ENCODE data around the gene KLHL35. TPM values are rescaled to one million over a fixed set of nuclear protein-coding genes. Genes with fewer than 3 reads are reported as not detected.
"Not testable (repeated sequence)": the region's sequence is repeated elsewhere in the genome, so short reads cannot be mapped to it uniquely, and the experiment has no call there.

Gene KLHL35
- total and polyA plus RNA-seq, 12 donors = 0.25 to 3.5 (median 0.93) TPM

DNA sequence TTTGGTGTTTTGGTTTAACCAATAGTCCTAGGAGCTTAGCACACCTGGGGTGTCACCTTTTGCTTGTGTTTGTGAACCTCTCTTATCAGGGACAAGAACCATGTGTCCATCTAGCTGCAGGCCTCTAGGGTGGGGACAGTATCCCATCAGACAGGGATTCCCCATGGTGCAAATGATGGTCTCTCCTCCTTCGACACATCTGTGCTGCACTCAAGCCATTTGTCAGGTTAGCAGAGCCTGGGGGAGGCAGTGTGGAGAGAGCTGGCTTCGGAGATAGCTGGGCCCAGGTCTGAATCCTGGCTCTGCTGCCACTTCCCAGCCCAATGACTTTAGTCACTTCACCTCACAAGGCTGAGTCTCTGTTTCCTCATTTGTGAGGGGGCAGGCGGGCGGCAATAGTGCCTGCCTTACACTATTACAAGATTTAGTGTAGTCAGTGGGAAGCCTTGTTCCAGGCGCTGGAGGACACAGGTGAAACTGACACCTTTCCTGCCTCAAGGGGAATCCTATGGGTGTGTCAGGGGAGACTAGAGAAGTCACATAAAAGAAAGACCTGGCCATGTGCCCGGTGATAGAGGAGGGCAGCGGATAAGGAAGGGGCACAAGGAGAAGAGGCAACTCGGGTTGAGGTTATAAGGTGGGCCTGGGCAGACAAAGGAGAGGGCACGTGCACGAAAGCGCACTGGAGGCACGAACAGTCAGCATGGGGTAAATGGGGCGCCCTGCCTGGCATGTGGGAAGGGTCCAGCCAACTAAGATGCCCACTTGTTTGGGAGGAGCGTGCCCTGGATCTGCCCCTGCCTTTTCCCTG lies 12.6 kb downstream of the KLHL35 start:
- Histone ChIP-seq H3K4me1 (replicated peaks in 1 of 2) (no peaks in the 10 kb centered on the region), H3K36me3 (replicated peaks in 1 of 2) (no peaks in the 10 kb centered on the region), H3K9me3 (replicated peaks in 1 of 3) (no peaks in the 10 kb centered on the region), H3K4me3 (no peak overlapping the region), H3K27me3 (no peaks in the 10 kb centered on the region), H3K27ac (no peak overlapping the region)
- DNase-seq = no peak
- TF ChIP-seq, protein P1, sequence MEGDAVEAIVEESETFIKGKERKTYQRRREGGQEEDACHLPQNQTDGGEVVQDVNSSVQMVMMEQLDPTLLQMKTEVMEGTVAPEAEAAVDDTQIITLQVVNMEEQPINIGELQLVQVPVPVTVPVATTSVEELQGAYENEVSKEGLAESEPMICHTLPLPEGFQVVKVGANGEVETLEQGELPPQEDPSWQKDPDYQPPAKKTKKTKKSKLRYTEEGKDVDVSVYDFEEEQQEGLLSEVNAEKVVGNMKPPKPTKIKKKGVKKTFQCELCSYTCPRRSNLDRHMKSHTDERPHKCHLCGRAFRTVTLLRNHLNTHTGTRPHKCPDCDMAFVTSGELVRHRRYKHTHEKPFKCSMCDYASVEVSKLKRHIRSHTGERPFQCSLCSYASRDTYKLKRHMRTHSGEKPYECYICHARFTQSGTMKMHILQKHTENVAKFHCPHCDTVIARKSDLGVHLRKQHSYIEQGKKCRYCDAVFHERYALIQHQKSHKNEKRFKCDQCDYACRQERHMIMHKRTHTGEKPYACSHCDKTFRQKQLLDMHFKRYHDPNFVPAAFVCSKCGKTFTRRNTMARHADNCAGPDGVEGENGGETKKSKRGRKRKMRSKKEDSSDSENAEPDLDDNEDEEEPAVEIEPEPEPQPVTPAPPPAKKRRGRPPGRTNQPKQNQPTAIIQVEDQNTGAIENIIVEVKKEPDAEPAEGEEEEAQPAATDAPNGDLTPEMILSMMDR (IDR thresholded peaks at IDR 0.05) = no peak
- WGBS, 4 donors = 88 to 92% (median 90%) methylated on average over 13 to 14 of the region's 14 CpGs
- intact Hi-C loops (cut with DNase I) = no loop called here

DNA sequence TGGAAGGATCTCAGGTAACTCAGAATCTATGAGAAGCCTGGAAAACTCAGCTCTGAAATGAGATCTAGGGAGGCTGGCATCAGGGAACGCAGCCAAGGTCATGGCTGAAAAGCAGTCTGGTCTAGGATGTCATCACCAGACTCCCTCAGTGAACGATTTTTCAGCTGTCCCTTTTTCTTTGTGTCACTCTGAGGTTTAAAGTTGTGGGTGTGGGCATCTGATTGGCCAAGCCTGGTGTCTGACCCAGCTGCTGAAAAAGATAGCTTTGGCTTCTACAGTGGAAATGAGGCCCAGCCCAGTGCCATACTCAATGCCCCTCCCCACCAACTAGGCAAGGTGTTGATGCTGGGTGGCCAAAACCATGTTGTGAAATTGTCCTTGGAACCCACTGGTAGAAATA lies 19.1 kb downstream of the KLHL35 start:
- TF ChIP-seq POLR2A (IDR thresholded peaks at IDR 0.05) = no peak
- TF ChIP-seq, protein P1 (IDR thresholded peaks at IDR 0.05) = no peak
- 19 to 40% (median 36%) methylated on average over 2 of the region's 2 CpGs for WGBS, 4 donors
- DNase-seq = peak; percentile 63 to 85 (median 77)
- Histone ChIP-seq H3K4me1 (replicated peaks in 1 of 2) (peaks cover 11 to 13% of the 10 kb centered on the region in 2 donors), H3K36me3 (replicated peaks in 1 of 2) (peaks cover 0 to 15% of the 10 kb centered on the region in 2 donors), H3K9me3 (replicated peaks in 1 of 3) (no peaks in the 10 kb centered on the region), H3K27me3 (no peaks in the 10 kb centered on the region), H3K27ac (peak overlapping the region in 4 of 5 donors; percentile 24 to 62 (median 53)), H3K4me3 (no peak overlapping the region)
- intact Hi-C loops (cut with DNase I) = no loop called here

DNA sequence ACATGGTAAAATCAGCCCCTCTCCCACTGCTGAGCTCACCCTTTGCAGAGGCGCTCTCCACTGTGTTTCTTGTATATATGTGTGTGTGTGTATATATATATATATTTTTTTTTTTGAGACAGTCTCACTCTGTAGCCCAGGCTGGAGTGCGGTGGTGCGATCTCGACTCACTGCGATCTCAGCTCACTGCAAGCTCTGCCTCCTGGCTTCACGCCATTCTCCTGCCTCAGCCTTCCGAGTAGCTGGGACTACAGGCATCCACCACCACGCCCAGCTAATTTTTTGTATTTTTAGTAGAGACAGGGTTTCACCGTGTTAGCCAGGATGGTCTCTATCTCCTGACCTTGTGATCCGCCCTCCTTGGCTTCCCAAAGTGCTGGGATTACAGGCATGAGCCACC lies 19.9 kb downstream of the KLHL35 start:
- Histone ChIP-seq H3K27ac (peak overlapping the region in 4 of 5 donors; percentile 24 to 62 (median 53)), H3K36me3 (replicated peaks in 1 of 2) (peaks cover 0 to 22% of the 10 kb centered on the region in 2 donors), H3K4me1 (replicated peaks in 1 of 2) (peaks cover 11 to 13% of the 10 kb centered on the region in 2 donors)
- H3K9me3 ChIP-seq (replicated peaks in 1 of 3); intact Hi-C loops (cut with DNase I); H3K4me3 ChIP-seq; H3K27me3 ChIP-seq: not testable (repeated sequence)
- 52 to 73% (median 61%) methylated on average over 10 of the region's 10 CpGs for WGBS, 4 donors
- DNase-seq = peak in 2 of 7 donors; percentile 42 to 53

DNA sequence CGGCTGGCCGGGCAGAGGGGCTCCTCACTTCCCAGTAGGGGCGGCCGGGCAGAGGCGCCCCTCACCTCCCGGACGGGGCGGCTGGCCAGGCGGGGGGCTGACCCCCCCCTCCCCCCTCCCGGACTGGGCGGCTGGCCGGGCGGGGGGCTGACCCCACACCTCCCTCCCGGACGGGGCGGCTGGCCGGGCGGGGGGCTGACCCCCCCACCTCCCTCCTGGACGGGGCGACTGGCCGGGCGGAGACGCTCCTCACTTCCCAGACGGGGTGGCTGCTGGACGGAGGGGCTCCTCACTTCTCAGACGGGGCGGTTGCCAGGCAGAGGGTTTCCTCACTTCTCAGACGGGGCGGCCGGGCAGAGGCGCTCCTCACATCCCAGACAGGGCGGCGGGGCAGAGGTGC lies 23.0 kb downstream of the KLHL35 start:
- not testable (repeated sequence) for H3K9me3 ChIP-seq (replicated peaks in 1 of 3); H3K4me3 ChIP-seq; DNase-seq; H3K27me3 ChIP-seq; H3K27ac ChIP-seq
- H3K36me3 ChIP-seq (replicated peaks in 1 of 2) = peaks cover 0 to 47% of the 10 kb centered on the region in 2 donors
- intact Hi-C loops (cut with DNase I) = loop anchor here in 1 of 2 donors (10.0 kb wide), 1 partner anchor 115 kb away; the partner anchor contains the start of gene GDPD5
- peaks cover 11 to 13% of the 10 kb centered on the region in 2 donors for H3K4me1 ChIP-seq (replicated peaks in 1 of 2)
- 90 to 95% methylated on average over 11 to 24 of the region's 33 CpGs; no CpG with 5 or more reads in 2 of the 4 donors for WGBS, 4 donors

DNA sequence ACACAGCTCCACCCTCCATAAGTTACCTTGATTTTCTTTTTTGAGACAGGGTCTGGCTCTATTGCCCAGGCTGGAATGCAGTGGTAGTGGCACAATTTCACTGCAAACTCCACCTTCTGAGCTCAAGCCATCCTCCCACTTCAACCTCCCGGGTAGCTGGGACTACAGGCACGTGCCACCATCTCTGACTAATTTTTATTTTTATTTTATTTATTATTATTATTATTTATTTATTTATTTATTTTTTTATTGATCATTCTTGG lies 24.1 kb downstream of the KLHL35 start:
- TF ChIP-seq, protein P1 (IDR thresholded peaks at IDR 0.05) = no peak
- no peak for TF ChIP-seq POLR2A (IDR thresholded peaks at IDR 0.05)

More for the DNA sequence above, 24.1 kb downstream of the KLHL35 start:
- H3K4me3 ChIP-seq = no peak overlapping the region
- WGBS, 4 donors = 86 to 100% (median 89%) methylated on average over 2 of the region's 2 CpGs
- peaks cover 8 to 9% of the 10 kb centered on the region in 2 donors for H3K4me1 ChIP-seq (replicated peaks in 1 of 2)
- H3K27ac ChIP-seq = no peak overlapping the region
- H3K9me3 ChIP-seq (replicated peaks in 1 of 3) = no peaks in the 10 kb centered on the region
- intact Hi-C loops (cut with DNase I) = loop anchor here in 1 of 2 donors (10.0 kb wide), 1 partner anchor 116 kb away; the partner anchor contains the start of gene GDPD5
- DNase-seq = no peak
- peaks cover 0 to 58% of the 10 kb centered on the region in 2 donors for H3K36me3 ChIP-seq (replicated peaks in 1 of 2)
- no peaks in the 10 kb centered on the region for H3K27me3 ChIP-seq
